T-helper 2 cell treated with Interferon-gamma antibody and Interleukin-4, amounts not matched to agents 100 ng/mL and 5 ng/mL, for 36 hours (primary cell): ENCODE results near the gene ZNF568. TPM values are rescaled to one million over a fixed set of nuclear protein-coding genes. Genes with fewer than 3 reads are reported as not detected.

Experiments used
- intact Hi-C: fragments of 100-400 bp; cut with micrococcal nuclease; formaldehyde crosslinking; loops from one replicate; pipeline ENCODE4 v1.15.1; 2023
- total RNA-seq: library from RNA; stranded (reverse); gene quantifications from 2 replicates; pipeline ENCODE4 v1.2.3, GENCODE V29; 2022

The ZNF568 gene
- total RNA-seq, 1 donor from 2014 or later = 6.8 TPM

GRCh38 chr19:36997152-36997842 is 81.2 kb downstream of the ZNF568 start:
- intact Hi-C loops = no loop called here

- intact Hi-C loops = no loop called here
These were observed 81.7 kb downstream of the ZNF568 start for GRCh38 chr19:36997843-36998235.

GRCh38 chr19:36999313-36999712 is 83.2 kb downstream of the ZNF568 start:
- intact Hi-C loops = no loop called here

- intact Hi-C loops = no loop called here
These were observed 91.6 kb downstream of the ZNF568 start for GRCh38 chr19:37007587-37008220.

GRCh38 chr19:37009871-37010270 is 93.7 kb downstream of the ZNF568 start:
- intact Hi-C loops = no loop called here

GRCh38 chr19:37012093-37012745 is 96.1 kb downstream of the ZNF568 start:
- intact Hi-C loops = no loop called here

- intact Hi-C loops = no loop called here
These were observed 98.3 kb downstream of the ZNF568 start for GRCh38 chr19:37014456-37014855.

- intact Hi-C loops = no loop called here
These were observed 129.0 kb downstream of the ZNF568 start for GRCh38 chr19:37045140-37045539.

Other genes with a start within 250 kb of the ZNF568 start
- gene ZNF461, start 249.5 kb upstream of the ZNF568 start, total RNA-seq = 6.7 TPM in 2 replicates
- 8.9 and 9.2 TPM in 2 replicates for gene ZNF567, start 228.7 kb upstream of the ZNF568 start, total RNA-seq
- 5.6 and 5.9 TPM in 2 replicates for gene ZNF850, start 143.5 kb upstream of the ZNF568 start, total RNA-seq
- 5.3 and 6.3 TPM in 2 replicates for gene ZNF790, start 77.9 kb upstream of the ZNF568 start, total RNA-seq
- 3.4 and 3.6 TPM in 2 replicates for gene ZNF345, start 65.5 kb upstream of the ZNF568 start, total RNA-seq
- gene ZNF829, start within 50 bp of the ZNF568 start, total RNA-seq = 4.4 and 4.5 TPM in 2 replicates
- 8.3 and 8.4 TPM in 2 replicates for gene ZNF420, start 162.1 kb downstream of the ZNF568 start, total RNA-seq